Left ventricle myocardium inferior (tissue), 1 donor: ENCODE measurements around the gene VRK1. TPM values are rescaled to one million over a fixed set of nuclear protein-coding genes. Genes with fewer than 3 reads are reported as not detected.

ENCODE experiments used
- DNase-seq: peaks from one replicate; pipeline ENCODE4 v3.0.0-alpha.2; 2020
- H3K27ac ChIP-seq: fragments of 200-600 bp; replicated peaks from 2 replicates; pipeline ENCODE4 v1.8.0; 2021
- H3K27me3 ChIP-seq: fragments of 200-600 bp; 2 replicates; pipeline ENCODE4 v1.8.0; 2021; ENCODE audit warnings: low read depth
- H3K36me3 ChIP-seq: fragments of 200-600 bp; 2 replicates; pipeline ENCODE4 v1.8.0; 2021
- H3K4me1 ChIP-seq: fragments of 200-600 bp; 2 replicates; pipeline ENCODE4 v1.8.0; 2021
- H3K4me3 ChIP-seq: fragments of 200-600 bp; 2 replicates; pipeline ENCODE4 v1.8.0; 2021; ENCODE audit warnings: mild to moderate bottlenecking, moderate library complexity
- H3K9me3 ChIP-seq: fragments of 200-600 bp; replicated peaks from 2 replicates; pipeline ENCODE4 v1.8.0; 2021
- intact Hi-C: fragments of 100-400 bp; cut with micrococcal nuclease; formaldehyde crosslinking; loops from one replicate; pipeline ENCODE4 v1.11.0; 2022
- total RNA-seq: library from RNA; stranded (reverse); fragmentation: NEBNext Ultra II Directional; extraction: Animal tissue kit (Norgen Biotek cat#: 25700); gene quantifications from one replicate; pipeline ENCODE4 v1.2.1, GENCODE V29; 2021
- TF ChIP-seq, protein P1 (sequence below): fragments of 200-600 bp; IDR thresholded peaks from 2 replicates; pipeline ENCODE4 v1.8.0; 2021; ENCODE audit warnings: antibody characterized with exemption, mild to moderate bottlenecking, borderline replicate concordance
- donor health status: DM: no; HTN: yes; CAD: no; lungs with severe emphysema.

Gene VRK1
- total RNA-seq, 1 donor from 2014 or later, result 6.5 TPM

DNA sequence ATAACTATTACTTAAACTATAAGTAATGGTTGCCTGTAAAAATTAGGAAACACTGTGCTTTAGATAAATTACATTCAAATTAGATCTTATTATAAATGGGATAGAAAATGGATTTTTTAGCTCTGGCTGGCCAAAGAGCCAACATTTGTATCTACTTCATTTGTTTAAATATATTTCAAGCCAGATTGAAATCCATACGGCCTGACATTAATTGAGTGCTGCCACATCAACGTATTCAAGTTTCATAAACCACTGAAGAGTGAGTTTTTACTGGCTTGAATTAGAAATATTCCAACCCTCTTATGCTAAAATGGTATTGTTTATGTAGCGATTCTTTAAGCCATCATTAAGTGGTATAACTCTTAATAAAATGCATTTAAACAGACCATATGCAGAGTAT lies 133.3 kb downstream of the VRK1 start:
- H3K27me3 ChIP-seq, result no peaks in the 10 kb centered on the region
- H3K4me1 ChIP-seq, result no peaks in the 10 kb centered on the region
- H3K9me3 ChIP-seq, result no peaks in the 10 kb centered on the region
- no peak overlapping the region for H3K27ac ChIP-seq
- TF ChIP-seq, protein P1, sequence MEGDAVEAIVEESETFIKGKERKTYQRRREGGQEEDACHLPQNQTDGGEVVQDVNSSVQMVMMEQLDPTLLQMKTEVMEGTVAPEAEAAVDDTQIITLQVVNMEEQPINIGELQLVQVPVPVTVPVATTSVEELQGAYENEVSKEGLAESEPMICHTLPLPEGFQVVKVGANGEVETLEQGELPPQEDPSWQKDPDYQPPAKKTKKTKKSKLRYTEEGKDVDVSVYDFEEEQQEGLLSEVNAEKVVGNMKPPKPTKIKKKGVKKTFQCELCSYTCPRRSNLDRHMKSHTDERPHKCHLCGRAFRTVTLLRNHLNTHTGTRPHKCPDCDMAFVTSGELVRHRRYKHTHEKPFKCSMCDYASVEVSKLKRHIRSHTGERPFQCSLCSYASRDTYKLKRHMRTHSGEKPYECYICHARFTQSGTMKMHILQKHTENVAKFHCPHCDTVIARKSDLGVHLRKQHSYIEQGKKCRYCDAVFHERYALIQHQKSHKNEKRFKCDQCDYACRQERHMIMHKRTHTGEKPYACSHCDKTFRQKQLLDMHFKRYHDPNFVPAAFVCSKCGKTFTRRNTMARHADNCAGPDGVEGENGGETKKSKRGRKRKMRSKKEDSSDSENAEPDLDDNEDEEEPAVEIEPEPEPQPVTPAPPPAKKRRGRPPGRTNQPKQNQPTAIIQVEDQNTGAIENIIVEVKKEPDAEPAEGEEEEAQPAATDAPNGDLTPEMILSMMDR, result no peak
- H3K4me3 ChIP-seq, result no peak overlapping the region
- no peak for DNase-seq
- H3K36me3 ChIP-seq, result no peaks in the 10 kb centered on the region
- intact Hi-C loops, result no loop called here
